Karpas-422 (cell line): ENCODE data around the gene EVL. TPM values are rescaled to one million over a fixed set of nuclear protein-coding genes. Genes with fewer than 3 reads are reported as not detected.

Experiments used
- DNase-seq: peaks from one replicate; pipeline ENCODE4 v3.0.0-alpha.2; 2015
- H2AFZ ChIP-seq: fragments of 200-600 bp; sonication (generic); 2 replicates; pipeline ENCODE4 v1.6.1; 2014; ENCODE audit warnings: antibody characterized with exemption, low read length, mixed read lengths
- H3K27ac ChIP-seq: fragments of 200-600 bp; sonication (generic); 2 replicates; pipeline ENCODE4 v1.5.1; 2014; ENCODE audit warnings: mild to moderate bottlenecking, low read length, moderate library complexity
- H3K27me3 ChIP-seq: fragments of 200-600 bp; sonication (generic); 2 replicates; pipeline ENCODE4 v1.6.1; 2014; ENCODE audit warnings: low read length, mixed read lengths
- H3K36me3 ChIP-seq: fragments of 200-600 bp; sonication (generic); 2 replicates; pipeline ENCODE4 v1.6.1; 2014; ENCODE audit warnings: low read length, mixed read lengths; ENCODE audit not compliant: insufficient read depth
- H3K4me1 ChIP-seq: fragments of 200-600 bp; sonication (generic); 2 replicates; pipeline ENCODE4 v1.6.1; 2014; ENCODE audit warnings: mild to moderate bottlenecking, low read length, mixed read lengths
- H3K4me2 ChIP-seq: fragments of 200-600 bp; sonication (generic); 2 replicates; pipeline ENCODE4 v1.6.1; 2014; ENCODE audit warnings: low read length, low read depth, mild to moderate bottlenecking; ENCODE audit not compliant: poor library complexity, severe bottlenecking
- H3K4me3 ChIP-seq: fragments of 200-600 bp; sonication (generic); 2 replicates; pipeline ENCODE4 v1.5.1; 2014; ENCODE audit warnings: mild to moderate bottlenecking, antibody characterized with exemption, low read length, mixed read lengths
- H3K79me2 ChIP-seq: fragments of 200-600 bp; sonication (generic); 2 replicates; pipeline ENCODE4 v1.6.1; 2014; ENCODE audit warnings: mild to moderate bottlenecking, low read length, mixed read lengths
- H3K9ac ChIP-seq: fragments of 200-600 bp; sonication (generic); 2 replicates; pipeline ENCODE4 v1.6.0; 2014; ENCODE audit warnings: low read length
- H3K9me2 ChIP-seq: fragments of 200-600 bp; sonication (generic), shearing (Covaris generic); replicated peaks from 2 replicates; pipeline ENCODE4 v1.6.0; 2014; ENCODE audit warnings: mild to moderate bottlenecking, low read length, moderate library complexity; ENCODE audit not compliant: insufficient read depth
- H3K9me3 ChIP-seq: fragments of 300-700, 200-600 bp; sonication (generic); 2 replicates; pipeline ENCODE4 v1.6.1; 2014; ENCODE audit warnings: low read length, mixed read lengths
- H4K20me1 ChIP-seq: fragments of 200-600 bp; sonication (generic); 2 replicates; pipeline ENCODE4 v1.6.1; 2014; ENCODE audit warnings: mild to moderate bottlenecking, antibody characterized with exemption, low read length, low read depth; ENCODE audit not compliant: insufficient read depth
- total RNA-seq: library from RNA; depleted of rRNA; stranded (reverse); fragments of >200 nt; shearing (Covaris generic); gene quantifications from 2 replicates; pipeline ENCODE4 v1.2.3, GENCODE V29; 2014; ENCODE audit warnings: low replicate concordance

The EVL gene
- total RNA-seq, 1 experiment from 2014 or later, result 3.5 TPM

GRCh38 chr14:100065942-100066574, 836 bp downstream of the EVL start:
- Histone ChIP-seq H4K20me1 (no peaks in the 10 kb centered on the region), H2AFZ (peak overlapping the region; percentile 17; the same call in 1 of the 2 replicates), H3K27ac (no peak overlapping the region), H3K27me3 (no peaks in the 10 kb centered on the region; the same call in 1 of the 2 replicates), H3K79me2 (no peaks in the 10 kb centered on the region), H3K36me3 (no peaks in the 10 kb centered on the region), H3K9me2 (no peaks in the 10 kb centered on the region), H3K4me1 (peaks cover 3% of the 10 kb centered on the region; the same call in 1 of the 2 replicates), H3K9ac (no peak overlapping the region), H3K9me3 (no peaks in the 10 kb centered on the region), H3K4me3 (no peak overlapping the region), H3K4me2 (no peak overlapping the region)
- no peak for DNase-seq

GRCh38 chr14:100066962-100067361, 1.7 kb downstream of the EVL start:
- no peak overlapping the region for H3K4me3 ChIP-seq
- no peak overlapping the region for H3K4me2 ChIP-seq
- H3K27ac ChIP-seq, result no peak overlapping the region
- no peaks in the 10 kb centered on the region for H3K36me3 ChIP-seq
- no peak overlapping the region for H3K9ac ChIP-seq
- no peaks in the 10 kb centered on the region for H3K9me3 ChIP-seq
- no peak for DNase-seq
- no peaks in the 10 kb centered on the region for H3K9me2 ChIP-seq
- H2AFZ ChIP-seq, result no peak overlapping the region
- no peaks in the 10 kb centered on the region for H3K79me2 ChIP-seq
- H3K4me1 ChIP-seq, result peaks cover 3% of the 10 kb centered on the region; the same call in 1 of the 2 replicates
- no peaks in the 10 kb centered on the region for H4K20me1 ChIP-seq
- H3K27me3 ChIP-seq, result no peaks in the 10 kb centered on the region; the same call in 1 of the 2 replicates

GRCh38 chr14:100067481-100067880, 2.3 kb downstream of the EVL start:
- DNase-seq, result no peak
- Histone ChIP-seq H3K4me2 (no peak overlapping the region), H3K9me2 (no peaks in the 10 kb centered on the region), H3K79me2 (no peaks in the 10 kb centered on the region), H3K4me3 (no peak overlapping the region), H3K9ac (no peak overlapping the region), H2AFZ (no peak overlapping the region), H3K4me1 (peaks cover 3% of the 10 kb centered on the region; the same call in 1 of the 2 replicates), H3K27ac (no peak overlapping the region), H3K36me3 (no peaks in the 10 kb centered on the region), H3K27me3 (no peaks in the 10 kb centered on the region; the same call in 1 of the 2 replicates), H3K9me3 (no peaks in the 10 kb centered on the region), H4K20me1 (no peaks in the 10 kb centered on the region)

DNA sequence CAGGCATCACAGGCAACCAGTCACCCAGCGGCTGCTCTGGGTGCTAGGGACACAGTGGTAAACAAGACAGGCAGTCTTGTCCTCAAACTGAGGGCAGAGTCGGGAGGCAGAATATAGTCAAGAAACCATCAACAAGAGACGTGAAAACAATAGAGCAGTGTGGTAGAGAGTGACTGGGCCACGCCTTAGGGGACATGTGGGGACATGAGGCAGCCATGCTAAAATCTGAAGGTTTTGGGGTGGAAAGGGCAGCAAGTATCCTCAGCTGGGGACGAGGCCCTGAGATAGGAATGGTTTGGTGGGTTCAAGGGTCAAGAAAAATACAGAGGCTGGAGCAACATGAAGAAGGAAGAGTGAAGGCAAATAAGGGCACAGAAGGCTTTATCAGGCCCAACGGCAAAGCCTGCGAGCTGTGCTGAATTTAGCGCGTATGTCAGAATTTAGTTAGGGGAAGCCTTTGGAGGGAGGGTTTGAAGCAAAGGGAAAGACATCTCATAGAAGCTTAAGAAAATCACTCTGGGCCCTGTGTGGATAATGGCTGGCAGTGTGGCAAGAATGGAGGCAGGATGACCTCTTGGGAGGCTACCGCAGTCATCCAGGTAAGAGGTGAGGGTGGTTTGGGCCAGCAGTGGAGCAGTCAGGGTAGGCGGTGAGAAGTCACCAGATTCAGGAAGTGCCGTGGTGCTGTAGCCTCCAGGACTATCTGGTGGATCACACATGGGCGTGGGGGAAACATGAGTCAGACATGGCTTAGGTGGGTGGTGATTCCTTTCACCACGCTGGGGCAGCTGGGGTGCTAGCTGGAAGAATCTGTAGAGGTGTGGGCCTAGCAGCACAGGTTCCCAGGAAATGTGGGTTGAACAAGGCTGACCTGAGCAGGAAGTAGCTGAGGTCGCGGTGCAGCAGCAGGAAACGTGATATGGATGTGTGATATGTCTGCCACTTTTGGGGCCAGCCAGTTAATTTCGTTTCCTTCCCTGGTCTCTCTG, 3.0 kb downstream of the EVL start:
- Histone ChIP-seq H3K9ac (no peak overlapping the region), H3K4me3 (no peak overlapping the region), H4K20me1 (no peaks in the 10 kb centered on the region), H3K27me3 (no peaks in the 10 kb centered on the region; the same call in 1 of the 2 replicates), H3K36me3 (no peaks in the 10 kb centered on the region), H3K4me1 (peaks cover 9% of the 10 kb centered on the region), H3K4me2 (no peak overlapping the region), H3K79me2 (no peaks in the 10 kb centered on the region), H3K9me3 (no peaks in the 10 kb centered on the region), H3K27ac (no peak overlapping the region), H3K9me2 (no peaks in the 10 kb centered on the region), H2AFZ (peak overlapping the region; percentile 38; the same call in 1 of the 2 replicates)
- no peak for DNase-seq

DNA sequence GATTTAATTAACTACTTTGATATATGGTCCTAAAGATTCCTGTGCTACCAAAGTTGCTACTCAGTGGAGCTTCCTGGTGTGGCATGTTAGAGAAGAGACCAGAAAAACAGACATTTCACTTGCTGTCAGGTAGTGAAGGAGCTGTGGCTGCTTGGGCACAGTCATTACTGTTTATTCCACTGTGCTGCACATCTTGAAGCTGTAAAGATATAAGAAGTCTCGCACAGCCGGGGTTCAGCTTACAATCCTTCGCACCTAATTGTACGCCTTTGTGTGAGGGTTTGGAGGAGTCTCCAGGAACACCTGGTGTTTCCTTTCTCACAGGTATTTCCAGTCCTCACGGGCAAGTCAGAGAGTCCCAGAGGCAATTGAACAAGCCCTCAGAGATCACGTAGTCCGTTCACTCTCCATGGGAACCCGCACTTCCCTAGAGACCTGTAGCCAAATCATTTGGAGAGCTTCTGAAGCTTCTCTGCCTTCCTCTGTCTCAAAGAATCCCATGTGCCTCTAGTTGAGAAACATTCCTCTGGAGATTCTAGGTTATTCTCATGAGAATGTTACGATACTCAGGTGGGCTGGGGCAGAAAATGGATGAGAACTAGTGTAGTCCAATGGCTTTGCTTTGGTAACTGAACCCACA, 4.1 kb downstream of the EVL start:
- Histone ChIP-seq H2AFZ (peak overlapping the region; percentile 38; the same call in 1 of the 2 replicates), H3K79me2 (no peaks in the 10 kb centered on the region), H3K27me3 (no peaks in the 10 kb centered on the region; the same call in 1 of the 2 replicates), H3K4me1 (peaks cover 11% of the 10 kb centered on the region), H3K9me2 (no peaks in the 10 kb centered on the region), H3K36me3 (no peaks in the 10 kb centered on the region), H3K9ac (no peak overlapping the region), H3K4me2 (no peak overlapping the region), H3K27ac (no peak overlapping the region), H3K4me3 (no peak overlapping the region), H3K9me3 (no peaks in the 10 kb centered on the region), H4K20me1 (no peaks in the 10 kb centered on the region)
- DNase-seq, result no peak

DNA sequence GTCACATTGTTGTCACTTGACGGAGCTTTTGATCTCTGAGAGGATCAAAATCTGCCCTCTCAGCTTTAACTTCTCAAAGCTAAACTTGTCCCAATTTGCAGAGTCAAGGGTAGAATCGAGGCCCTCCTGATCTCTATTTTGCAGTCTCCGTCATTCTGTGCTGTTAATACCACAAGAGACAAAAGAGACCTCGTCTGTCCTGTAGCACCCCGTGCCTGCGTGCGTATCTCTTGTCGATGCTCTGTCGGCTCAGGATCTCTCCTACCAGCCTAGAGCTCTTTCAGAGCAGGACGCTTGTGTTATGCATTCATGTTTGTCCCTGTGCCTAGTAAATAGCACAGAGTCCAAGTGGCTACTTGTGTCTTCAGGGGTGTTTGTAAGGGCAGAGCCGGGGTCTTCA, 5.1 kb downstream of the EVL start:
- peaks cover 11% of the 10 kb centered on the region for H3K4me1 ChIP-seq
- H3K36me3 ChIP-seq, result no peaks in the 10 kb centered on the region
- H3K9ac ChIP-seq, result no peak overlapping the region
- no peaks in the 10 kb centered on the region for H4K20me1 ChIP-seq
- no peaks in the 10 kb centered on the region for H3K79me2 ChIP-seq
- no peaks in the 10 kb centered on the region for H3K9me3 ChIP-seq
- H3K9me2 ChIP-seq, result no peaks in the 10 kb centered on the region
- no peak overlapping the region for H3K4me2 ChIP-seq
- no peak for DNase-seq
- no peak overlapping the region for H3K27ac ChIP-seq
- no peak overlapping the region for H3K4me3 ChIP-seq
- no peak overlapping the region for H2AFZ ChIP-seq
- no peaks in the 10 kb centered on the region; the same call in 1 of the 2 replicates for H3K27me3 ChIP-seq

- Histone ChIP-seq H3K4me1 (peaks cover 11% of the 10 kb centered on the region), H3K9ac (no peak overlapping the region), H3K27ac (no peak overlapping the region), H3K9me2 (no peaks in the 10 kb centered on the region), H3K36me3 (no peaks in the 10 kb centered on the region), H3K27me3 (no peaks in the 10 kb centered on the region; the same call in 1 of the 2 replicates), H4K20me1 (no peaks in the 10 kb centered on the region), H2AFZ (no peak overlapping the region), H3K4me2 (no peak overlapping the region), H3K4me3 (no peak overlapping the region), H3K79me2 (no peaks in the 10 kb centered on the region), H3K9me3 (no peaks in the 10 kb centered on the region)
- no peak for DNase-seq
These were observed 6.3 kb downstream of the EVL start for GRCh38 chr14:100071545-100071944.
